Measurements from ENCODE around the gene MX2. TPM values are rescaled to one million over a fixed set of nuclear protein-coding genes. Genes with fewer than 3 reads are reported as not detected.

MX2 gene, protein sequence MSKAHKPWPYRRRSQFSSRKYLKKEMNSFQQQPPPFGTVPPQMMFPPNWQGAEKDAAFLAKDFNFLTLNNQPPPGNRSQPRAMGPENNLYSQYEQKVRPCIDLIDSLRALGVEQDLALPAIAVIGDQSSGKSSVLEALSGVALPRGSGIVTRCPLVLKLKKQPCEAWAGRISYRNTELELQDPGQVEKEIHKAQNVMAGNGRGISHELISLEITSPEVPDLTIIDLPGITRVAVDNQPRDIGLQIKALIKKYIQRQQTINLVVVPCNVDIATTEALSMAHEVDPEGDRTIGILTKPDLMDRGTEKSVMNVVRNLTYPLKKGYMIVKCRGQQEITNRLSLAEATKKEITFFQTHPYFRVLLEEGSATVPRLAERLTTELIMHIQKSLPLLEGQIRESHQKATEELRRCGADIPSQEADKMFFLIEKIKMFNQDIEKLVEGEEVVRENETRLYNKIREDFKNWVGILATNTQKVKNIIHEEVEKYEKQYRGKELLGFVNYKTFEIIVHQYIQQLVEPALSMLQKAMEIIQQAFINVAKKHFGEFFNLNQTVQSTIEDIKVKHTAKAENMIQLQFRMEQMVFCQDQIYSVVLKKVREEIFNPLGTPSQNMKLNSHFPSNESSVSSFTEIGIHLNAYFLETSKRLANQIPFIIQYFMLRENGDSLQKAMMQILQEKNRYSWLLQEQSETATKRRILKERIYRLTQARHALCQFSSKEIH
- total RNA-seq: 0.45 and 1.5 TPM in 2 replicates

DNA sequence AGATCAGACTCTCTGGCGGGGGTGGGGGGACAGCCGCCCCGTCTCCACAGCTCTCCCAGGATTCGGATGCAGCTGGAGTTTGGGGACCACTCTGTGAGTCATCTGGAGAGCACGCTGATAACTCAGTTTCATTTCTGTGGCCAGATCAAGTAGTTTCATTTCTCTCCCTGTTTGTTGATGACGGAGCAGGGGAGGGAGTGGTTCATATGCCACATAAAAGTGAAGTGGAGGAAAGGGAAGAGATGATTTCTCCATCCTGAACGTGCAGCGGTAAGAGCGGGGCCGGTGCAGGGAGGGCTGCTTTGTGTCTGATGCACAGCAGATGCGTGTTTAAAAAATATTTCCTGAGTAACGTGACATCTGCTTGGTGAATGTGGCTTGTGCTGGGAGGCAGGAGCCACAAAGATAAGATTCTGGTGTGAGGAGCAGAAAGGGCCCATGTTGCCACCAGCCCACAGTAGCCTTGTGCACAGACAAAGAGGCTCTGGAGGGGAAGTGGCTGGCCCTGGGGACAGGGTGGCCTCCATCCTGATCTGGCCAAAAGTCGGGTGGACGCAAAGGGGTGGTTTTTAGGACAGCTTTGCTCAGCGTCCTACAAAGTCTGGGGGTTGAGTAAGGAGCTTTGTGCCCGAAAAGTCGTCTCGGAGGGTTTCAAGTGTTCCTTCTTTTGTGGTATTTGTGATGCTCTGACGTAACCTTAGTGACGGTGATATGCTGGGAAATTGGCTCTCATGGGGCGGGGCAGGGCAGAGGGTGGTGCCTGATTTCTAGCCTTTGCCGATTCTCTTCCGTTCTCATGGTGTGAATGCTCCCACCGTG, at the start of gene MX2:
TSS of gene MX2 (plus strand) at position 242 of the 819 bp plus-strand sequence. CDS start 14,880 bp downstream, outside the sequence.

DNA sequence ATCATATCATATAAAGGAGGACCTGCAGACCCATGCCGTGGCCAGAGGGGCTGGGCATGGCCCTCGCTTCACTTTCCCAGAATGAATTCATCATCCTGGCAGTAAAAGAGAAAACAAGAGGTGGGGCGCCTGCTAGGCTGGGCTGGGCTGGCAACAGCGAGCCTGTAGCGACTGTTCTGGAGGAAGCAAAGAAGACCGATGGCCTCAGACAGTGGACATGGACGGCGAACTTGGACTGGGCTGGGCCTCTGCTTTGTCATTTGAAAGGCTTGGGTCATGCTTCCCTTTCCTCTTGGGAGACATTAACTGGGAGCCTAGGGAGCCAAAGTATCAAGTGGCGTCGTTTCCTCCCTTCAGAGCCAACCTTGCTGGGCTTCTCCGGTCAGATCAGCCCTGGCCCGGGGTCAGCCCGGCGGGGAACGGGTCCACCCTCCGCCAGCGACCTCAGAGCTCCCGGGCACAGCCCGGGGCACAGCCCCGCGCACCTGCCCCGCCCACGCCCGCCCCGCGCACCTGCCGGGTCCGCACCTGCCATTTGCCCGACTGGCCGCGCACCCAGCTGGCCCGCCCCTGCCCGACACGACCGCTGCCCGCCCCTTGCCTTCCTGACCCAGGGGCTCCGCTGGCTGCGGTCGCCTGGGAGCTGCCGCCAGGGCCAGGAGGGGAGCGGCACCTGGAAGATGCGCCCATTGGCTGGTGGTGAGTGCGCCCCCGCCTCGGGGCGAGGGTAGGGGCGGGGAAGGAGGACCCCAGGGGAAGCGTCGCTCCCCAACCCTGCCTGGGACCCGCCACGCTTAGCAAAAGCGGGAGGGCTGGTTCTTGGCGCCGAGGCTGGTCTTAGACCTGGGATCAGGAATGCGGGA, 45.4 kb upstream of the MX2 start, which contains the start of gene FAM3B:
TSS of gene FAM3B (plus strand) at position 602 of the 863 bp plus-strand sequence. CDS start at position 681, 79 bp downstream.

DNA sequence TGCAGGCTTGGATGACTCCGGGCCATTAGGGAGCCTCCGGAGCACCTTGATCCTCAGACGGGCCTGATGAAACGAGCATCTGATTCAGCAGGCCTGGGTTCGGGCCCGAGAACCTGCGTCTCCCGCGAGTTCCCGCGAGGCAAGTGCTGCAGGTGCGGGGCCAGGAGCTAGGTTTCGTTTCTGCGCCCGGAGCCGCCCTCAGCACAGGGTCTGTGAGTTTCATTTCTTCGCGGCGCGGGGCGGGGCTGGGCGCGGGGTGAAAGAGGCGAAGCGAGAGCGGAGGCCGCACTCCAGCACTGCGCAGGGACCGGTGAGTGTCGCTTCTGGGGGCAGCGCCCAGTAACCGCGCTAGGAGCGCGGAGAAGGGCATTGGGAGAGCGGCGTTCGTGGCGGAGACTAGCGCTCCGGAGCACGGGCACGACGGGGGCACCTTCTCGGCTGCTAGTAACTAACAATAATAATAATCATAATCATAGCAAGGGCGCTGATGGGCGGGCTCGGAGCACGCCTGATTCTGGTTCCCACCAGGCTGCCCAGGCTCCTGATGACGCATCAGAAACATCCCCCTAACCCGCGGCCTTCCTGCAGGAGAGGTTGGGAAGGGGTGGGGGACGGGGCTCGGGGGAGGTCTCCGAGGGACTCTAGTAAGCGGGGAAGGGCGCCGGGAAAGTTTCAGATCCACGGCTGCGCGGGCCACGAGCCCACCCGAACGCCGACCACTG, 64.3 kb downstream of the MX2 start, which contains the start of gene MX1:
TSS of gene MX1 (plus strand) at position 286 of the 722 bp plus-strand sequence. CDS start 5,832 bp downstream, outside the sequence.

Other genes starting within 250 kb of the MX2 start
- gene BACE2, start 193.9 kb upstream of the MX2 start, total RNA-seq: 13.3 and 16.6 TPM in 2 replicates
- not detected in 2 replicates for gene FAM3B, start 45.2 kb upstream of the MX2 start, total RNA-seq
- gene MX1, start 64.2 kb downstream of the MX2 start, total RNA-seq: 0.67 and 1.0 TPM in 2 replicates
- gene TMPRSS2, start 146.1 kb downstream of the MX2 start, total RNA-seq: not detected in 2 replicates